Globus pallidus (tissue), 1 donor: Measurements from ENCODE around the gene UGT1A4.

Source experiments
- DNase-seq: peaks from one replicate; pipeline ENCODE4 v3.0.0-alpha.2; 2015; ENCODE audit warnings: low spot score

UGT1A4 gene

GRCh38 chr2:233791151-233791882 is 72.8 kb downstream of the UGT1A4 start:
- DNase-seq = no peak

GRCh38 chr2:233791883-233792329 is 73.4 kb downstream of the UGT1A4 start:
- no peak for DNase-seq

GRCh38 chr2:233792720-233793119 is 74.2 kb downstream of the UGT1A4 start:
- DNase-seq = no peak

- DNase-seq = no peak
Observed at GRCh38 chr2:233793465-233794127, 75.1 kb downstream of the UGT1A4 start.

GRCh38 chr2:233794128-233794658 is 75.7 kb downstream of the UGT1A4 start:
- DNase-seq = no peak

- no peak for DNase-seq
Observed at GRCh38 chr2:233795735-233796171, 77.2 kb downstream of the UGT1A4 start.

- DNase-seq = no peak
Observed at GRCh38 chr2:233796254-233796653, 77.7 kb downstream of the UGT1A4 start.

- no peak for DNase-seq
Observed at GRCh38 chr2:233798335-233799086, 80.0 kb downstream of the UGT1A4 start.

- DNase-seq = no peak
Observed at GRCh38 chr2:233799087-233799665, 80.6 kb downstream of the UGT1A4 start.

- DNase-seq = no peak
Observed at GRCh38 chr2:233799716-233800115, 81.2 kb downstream of the UGT1A4 start.

- no peak for DNase-seq
Observed at GRCh38 chr2:233800208-233800607, 81.7 kb downstream of the UGT1A4 start.

- no peak for DNase-seq
Observed at GRCh38 chr2:233801357-233802131, 83.0 kb downstream of the UGT1A4 start.

- no peak for DNase-seq
Observed at GRCh38 chr2:233802132-233802815, 83.7 kb downstream of the UGT1A4 start.

GRCh38 chr2:233803292-233803911 is 84.9 kb downstream of the UGT1A4 start:
- DNase-seq = no peak

- DNase-seq = no peak
Observed at GRCh38 chr2:233803994-233804393, 85.5 kb downstream of the UGT1A4 start.

GRCh38 chr2:233807215-233807865 is 88.8 kb downstream of the UGT1A4 start:
- no peak for DNase-seq

- no peak for DNase-seq
Observed at GRCh38 chr2:233807966-233808935, 89.7 kb downstream of the UGT1A4 start.

- DNase-seq = no peak
Observed at GRCh38 chr2:233810385-233810784, 91.8 kb downstream of the UGT1A4 start.

GRCh38 chr2:233811087-233811486 is 92.6 kb downstream of the UGT1A4 start:
- no peak for DNase-seq
